ENCODE results near the gene CUBN. TPM values are rescaled to one million over a fixed set of nuclear protein-coding genes. Genes with fewer than 3 reads are reported as not detected.

The CUBN gene
- total and polyA plus RNA-seq, 5 donors from 2014 or later = 0.01 to 4.7 (median 0.15) TPM

- no peak for DNase-seq
These were observed 62.8 kb downstream of the CUBN start for GRCh38 chr10:17066807-17067206.

GRCh38 chr10:17066000-17066399 lies 63.6 kb downstream of the CUBN start:
- Histone ChIP-seq H3K4me1 (ENCODE audit: control insufficient read depth, insufficient read depth, low read length, poor library complexity, severe bottlenecking) (no peaks in the 10 kb centered on the region), H3K4me3 (ENCODE audit: low read depth, low read length) (no peak overlapping the region), H3K9me3 (ENCODE audit: control insufficient read depth in 2 of 2, low read length in 2 of 2) (no peaks in the 10 kb centered on the region), H3K27ac (ENCODE audit: insufficient read depth, low read length, poor library complexity, severe bottlenecking) (no peak overlapping the region), H3K36me3 (ENCODE audit: control insufficient read depth, insufficient read depth, low read length) (no peaks in the 10 kb centered on the region), H3K27me3 (ENCODE audit: control insufficient read depth, insufficient read depth, low read length) (no peaks in the 10 kb centered on the region)
- no peaks in the 10 kb centered on the region for H3K27me3 Mint-ChIP-seq
- ATAC-seq (ENCODE audit: low read depth in 2 of 2) (no peak), DNase-seq (no peak)
- peaks cover 0 to 3% (median 0%) of the 10 kb centered on the region in 7 donors for H3K9me3 Mint-ChIP-seq
- H3K4me1 Mint-ChIP-seq = peaks cover 10 to 16% (median 13%) of the 10 kb centered on the region in 4 donors
- no peak overlapping the region for H3K27ac Mint-ChIP-seq
- H3K4me3 Mint-ChIP-seq = no peak overlapping the region
- H3K36me3 Mint-ChIP-seq = peaks cover 36% of the 10 kb centered on the region

More at GRCh38 chr10:17066807-17067206, 62.8 kb downstream of the CUBN start:
- peak overlapping the region in 1 of 3 donors; percentile 33 for H3K27ac Mint-ChIP-seq
- H3K36me3 Mint-ChIP-seq = peaks cover 37% of the 10 kb centered on the region
- no peak overlapping the region for H3K4me3 Mint-ChIP-seq
- no peak for ATAC-seq (ENCODE audit: low read depth in 2 of 2)
- H3K9me3 ChIP-seq (ENCODE audit: control insufficient read depth in 2 of 2, low read length in 2 of 2) = no peaks in the 10 kb centered on the region
- peaks cover 0 to 3% (median 0%) of the 10 kb centered on the region in 7 donors for H3K9me3 Mint-ChIP-seq
- peaks cover 10 to 16% (median 13%) of the 10 kb centered on the region in 4 donors for H3K4me1 Mint-ChIP-seq
- no peaks in the 10 kb centered on the region for H3K4me1 ChIP-seq (ENCODE audit: control insufficient read depth, insufficient read depth, low read length, poor library complexity, severe bottlenecking)
- H3K27me3 Mint-ChIP-seq = no peaks in the 10 kb centered on the region
- no peak overlapping the region for H3K27ac ChIP-seq (ENCODE audit: insufficient read depth, low read length, poor library complexity, severe bottlenecking)
- no peak overlapping the region for H3K4me3 ChIP-seq (ENCODE audit: low read depth, low read length)
- no peaks in the 10 kb centered on the region for H3K36me3 ChIP-seq (ENCODE audit: control insufficient read depth, insufficient read depth, low read length)
- no peaks in the 10 kb centered on the region for H3K27me3 ChIP-seq (ENCODE audit: control insufficient read depth, insufficient read depth, low read length)

GRCh38 chr10:17065273-17065672 lies 64.3 kb downstream of the CUBN start:
- DNase-seq = no peak
- no peak overlapping the region for H3K27ac ChIP-seq (ENCODE audit: insufficient read depth, low read length, poor library complexity, severe bottlenecking)
- H3K9me3 Mint-ChIP-seq = peaks cover 0 to 3% (median 0%) of the 10 kb centered on the region in 7 donors
- no peaks in the 10 kb centered on the region for H3K4me1 ChIP-seq (ENCODE audit: control insufficient read depth, insufficient read depth, low read length, poor library complexity, severe bottlenecking)
- H3K27ac Mint-ChIP-seq = peak overlapping the region in 1 of 3 donors; percentile 35
- no peaks in the 10 kb centered on the region for H3K27me3 Mint-ChIP-seq
- peaks cover 10 to 16% (median 13%) of the 10 kb centered on the region in 4 donors for H3K4me1 Mint-ChIP-seq
- H3K36me3 Mint-ChIP-seq = peaks cover 31% of the 10 kb centered on the region
- no peaks in the 10 kb centered on the region for H3K36me3 ChIP-seq (ENCODE audit: control insufficient read depth, insufficient read depth, low read length)
- no peak for ATAC-seq (ENCODE audit: low read depth in 2 of 2)
- no peaks in the 10 kb centered on the region for H3K27me3 ChIP-seq (ENCODE audit: control insufficient read depth, insufficient read depth, low read length)
- H3K4me3 Mint-ChIP-seq = no peak overlapping the region
- H3K9me3 ChIP-seq (ENCODE audit: control insufficient read depth in 2 of 2, low read length in 2 of 2) = no peaks in the 10 kb centered on the region
- no peak overlapping the region for H3K4me3 ChIP-seq (ENCODE audit: low read depth, low read length)

- peaks cover 26% of the 10 kb centered on the region for H3K36me3 Mint-ChIP-seq
- peaks cover 10 to 16% (median 13%) of the 10 kb centered on the region in 4 donors for H3K4me1 Mint-ChIP-seq
- ATAC-seq (ENCODE audit: low read depth in 2 of 2) (no peak), DNase-seq (no peak)
- Histone ChIP-seq H3K27me3 (ENCODE audit: control insufficient read depth, insufficient read depth, low read length) (no peaks in the 10 kb centered on the region), H3K4me3 (ENCODE audit: low read depth, low read length) (no peak overlapping the region), H3K36me3 (ENCODE audit: control insufficient read depth, insufficient read depth, low read length) (no peaks in the 10 kb centered on the region), H3K9me3 (ENCODE audit: control insufficient read depth in 2 of 2, low read length in 2 of 2) (no peaks in the 10 kb centered on the region), H3K4me1 (ENCODE audit: control insufficient read depth, insufficient read depth, low read length, poor library complexity, severe bottlenecking) (no peaks in the 10 kb centered on the region), H3K27ac (ENCODE audit: insufficient read depth, low read length, poor library complexity, severe bottlenecking) (no peak overlapping the region)
- no peak overlapping the region for H3K4me3 Mint-ChIP-seq
- peaks cover 0 to 3% (median 0%) of the 10 kb centered on the region in 7 donors for H3K9me3 Mint-ChIP-seq
- no peak overlapping the region for H3K27ac Mint-ChIP-seq
- H3K27me3 Mint-ChIP-seq = no peaks in the 10 kb centered on the region
These were observed 65.2 kb downstream of the CUBN start for GRCh38 chr10:17064435-17064834.

GRCh38 chr10:17062955-17063484 lies 66.6 kb downstream of the CUBN start:
- H3K36me3 ChIP-seq (ENCODE audit: control insufficient read depth, insufficient read depth, low read length) = no peaks in the 10 kb centered on the region
- H3K27me3 ChIP-seq (ENCODE audit: control insufficient read depth, insufficient read depth, low read length) = no peaks in the 10 kb centered on the region
- no peaks in the 10 kb centered on the region for H3K27me3 Mint-ChIP-seq
- ATAC-seq (ENCODE audit: low read depth in 2 of 2) = no peak
- H3K4me1 ChIP-seq (ENCODE audit: control insufficient read depth, insufficient read depth, low read length, poor library complexity, severe bottlenecking) = no peaks in the 10 kb centered on the region
- no peaks in the 10 kb centered on the region for H3K9me3 ChIP-seq (ENCODE audit: control insufficient read depth in 2 of 2, low read length in 2 of 2)
- peak overlapping the region in 1 of 4 donors; percentile 17 for H3K4me3 Mint-ChIP-seq
- peaks cover 10 to 16% (median 12%) of the 10 kb centered on the region in 4 donors for H3K4me1 Mint-ChIP-seq
- H3K27ac ChIP-seq (ENCODE audit: insufficient read depth, low read length, poor library complexity, severe bottlenecking) = no peak overlapping the region
- no peak overlapping the region for H3K4me3 ChIP-seq (ENCODE audit: low read depth, low read length)
- DNase-seq = no peak
- H3K27ac Mint-ChIP-seq = peak overlapping the region in 1 of 3 donors; percentile 2
- peaks cover 0 to 3% (median 0%) of the 10 kb centered on the region in 7 donors for H3K9me3 Mint-ChIP-seq
- peaks cover 26% of the 10 kb centered on the region for H3K36me3 Mint-ChIP-seq

- Histone ChIP-seq H3K27me3 (ENCODE audit: control insufficient read depth, insufficient read depth, low read length) (no peaks in the 10 kb centered on the region), H3K36me3 (ENCODE audit: control insufficient read depth, insufficient read depth, low read length) (no peaks in the 10 kb centered on the region), H3K27ac (ENCODE audit: insufficient read depth, low read length, poor library complexity, severe bottlenecking) (no peak overlapping the region), H3K4me1 (ENCODE audit: control insufficient read depth, insufficient read depth, low read length, poor library complexity, severe bottlenecking) (no peaks in the 10 kb centered on the region), H3K4me3 (ENCODE audit: low read depth, low read length) (no peak overlapping the region), H3K9me3 (ENCODE audit: control insufficient read depth in 2 of 2, low read length in 2 of 2) (no peaks in the 10 kb centered on the region)
- ATAC-seq (ENCODE audit: low read depth in 2 of 2) (no peak), DNase-seq (no peak)
- Mint-ChIP-seq H3K27ac (peak overlapping the region in 1 of 3 donors; percentile 23), H3K27me3 (no peaks in the 10 kb centered on the region), H3K36me3 (peaks cover 25% of the 10 kb centered on the region), H3K4me3 (no peak overlapping the region), H3K9me3 (no peaks in the 10 kb centered on the region), H3K4me1 (peaks cover 5 to 10% (median 8%) of the 10 kb centered on the region in 4 donors)
These were observed 67.1 kb downstream of the CUBN start for GRCh38 chr10:17062493-17062892.

GRCh38 chr10:17062009-17062408 lies 67.6 kb downstream of the CUBN start:
- H3K27ac ChIP-seq (ENCODE audit: insufficient read depth, low read length, poor library complexity, severe bottlenecking) = no peak overlapping the region
- Mint-ChIP-seq H3K4me3 (no peak overlapping the region), H3K4me1 (peaks cover 0 to 7% (median 4%) of the 10 kb centered on the region in 4 donors), H3K9me3 (no peaks in the 10 kb centered on the region), H3K27me3 (no peaks in the 10 kb centered on the region), H3K36me3 (peaks cover 28% of the 10 kb centered on the region), H3K27ac (no peak overlapping the region)
- ATAC-seq (ENCODE audit: low read depth in 2 of 2) (no peak), DNase-seq (no peak)
- H3K9me3 ChIP-seq (ENCODE audit: control insufficient read depth in 2 of 2, low read length in 2 of 2) = no peaks in the 10 kb centered on the region
- no peak overlapping the region for H3K4me3 ChIP-seq (ENCODE audit: low read depth, low read length)
- no peaks in the 10 kb centered on the region for H3K4me1 ChIP-seq (ENCODE audit: control insufficient read depth, insufficient read depth, low read length, poor library complexity, severe bottlenecking)
- H3K36me3 ChIP-seq (ENCODE audit: control insufficient read depth, insufficient read depth, low read length) = no peaks in the 10 kb centered on the region
- H3K27me3 ChIP-seq (ENCODE audit: control insufficient read depth, insufficient read depth, low read length) = no peaks in the 10 kb centered on the region

GRCh38 chr10:17061418-17061817 lies 68.2 kb downstream of the CUBN start:
- Histone ChIP-seq H3K9me3 (ENCODE audit: control insufficient read depth in 2 of 2, low read length in 2 of 2) (no peaks in the 10 kb centered on the region), H3K36me3 (ENCODE audit: control insufficient read depth, insufficient read depth, low read length) (no peaks in the 10 kb centered on the region), H3K27ac (ENCODE audit: insufficient read depth, low read length, poor library complexity, severe bottlenecking) (no peak overlapping the region), H3K4me1 (ENCODE audit: control insufficient read depth, insufficient read depth, low read length, poor library complexity, severe bottlenecking) (no peaks in the 10 kb centered on the region), H3K4me3 (ENCODE audit: low read depth, low read length) (no peak overlapping the region), H3K27me3 (ENCODE audit: control insufficient read depth, insufficient read depth, low read length) (no peaks in the 10 kb centered on the region)
- Mint-ChIP-seq H3K4me1 (peaks cover 0 to 7% (median 3%) of the 10 kb centered on the region in 4 donors), H3K36me3 (peaks cover 32% of the 10 kb centered on the region), H3K9me3 (no peaks in the 10 kb centered on the region), H3K27ac (no peak overlapping the region), H3K27me3 (no peaks in the 10 kb centered on the region), H3K4me3 (no peak overlapping the region)
- no peak for DNase-seq
- no peak for ATAC-seq (ENCODE audit: low read depth in 2 of 2)
